Gastroesophageal sphincter (tissue), 3 donors: ENCODE data around the gene PGP.

Source experiments
- EP300 ChIP-seq: sonication (generic); formaldehyde crosslinking; IDR thresholded peaks from one replicate; pipeline ENCODE4 v1.6.1; 2017; ENCODE audit warnings: antibody characterized with exemption, mild to moderate bottlenecking
- POLR2A ChIP-seq, 2 donors: fragments of 450-650 bp; IDR thresholded peaks; one replicate each; pipeline ENCODE4 v1.6.1; 2017; ENCODE audit warnings: antibody characterized with exemption in 2 of 2, mild to moderate bottlenecking in 2 of 2, moderate library complexity in 1 of 2
- POLR2AphosphoS5 ChIP-seq: sonication (generic); formaldehyde crosslinking; IDR thresholded peaks from one replicate; pipeline ENCODE4 v1.6.1; 2017; ENCODE audit warnings: antibody characterized with exemption
- TF ChIP-seq, protein P1 (sequence below), 4 experiments: fragments of 200-600 bp in 2 of 4; fragments of 450-650 bp in 2 of 4; sonication (generic) in 1 of 4; IDR thresholded peaks; one replicate each; pipeline ENCODE4 v1.5.1; 2017 to 2019; ENCODE audit warnings: antibody characterized with exemption in 4 of 4, mild to moderate bottlenecking in 2 of 4, moderate library complexity in 2 of 4

DNA sequence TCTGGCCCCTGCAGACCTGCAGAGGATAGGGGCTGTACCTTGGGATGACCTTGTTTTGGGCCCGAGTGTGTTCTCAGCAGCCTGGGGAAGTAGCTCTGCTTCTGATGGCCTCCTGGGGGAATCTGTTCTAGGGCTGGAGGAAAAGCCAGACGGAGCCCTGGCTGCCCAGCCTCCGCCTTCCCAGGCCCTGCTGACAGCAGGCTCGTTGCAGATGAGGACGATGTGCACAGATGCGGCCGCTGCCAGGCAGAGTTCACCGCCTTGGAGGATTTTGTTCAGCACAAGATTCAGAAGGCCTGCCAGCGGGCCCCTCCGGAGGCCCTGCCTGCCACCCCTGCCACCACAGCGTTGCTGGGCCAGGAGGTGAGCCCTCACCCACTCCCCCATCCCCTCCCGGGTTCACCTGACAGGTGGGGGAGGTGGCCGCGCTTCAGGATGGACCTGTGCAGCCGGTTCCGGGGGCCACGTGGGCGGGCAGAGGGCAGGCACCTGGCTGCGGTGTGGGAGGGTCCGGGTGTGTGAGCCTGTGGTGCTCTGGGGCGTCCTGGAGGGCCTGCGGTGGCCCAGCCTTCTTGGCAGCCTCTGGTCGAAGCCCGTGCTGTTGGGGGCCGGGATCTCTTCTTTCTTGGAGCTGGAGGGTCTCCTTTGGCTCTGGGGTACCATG, 13.7 kb upstream of the PGP start:
- TF ChIP-seq, protein P1, sequence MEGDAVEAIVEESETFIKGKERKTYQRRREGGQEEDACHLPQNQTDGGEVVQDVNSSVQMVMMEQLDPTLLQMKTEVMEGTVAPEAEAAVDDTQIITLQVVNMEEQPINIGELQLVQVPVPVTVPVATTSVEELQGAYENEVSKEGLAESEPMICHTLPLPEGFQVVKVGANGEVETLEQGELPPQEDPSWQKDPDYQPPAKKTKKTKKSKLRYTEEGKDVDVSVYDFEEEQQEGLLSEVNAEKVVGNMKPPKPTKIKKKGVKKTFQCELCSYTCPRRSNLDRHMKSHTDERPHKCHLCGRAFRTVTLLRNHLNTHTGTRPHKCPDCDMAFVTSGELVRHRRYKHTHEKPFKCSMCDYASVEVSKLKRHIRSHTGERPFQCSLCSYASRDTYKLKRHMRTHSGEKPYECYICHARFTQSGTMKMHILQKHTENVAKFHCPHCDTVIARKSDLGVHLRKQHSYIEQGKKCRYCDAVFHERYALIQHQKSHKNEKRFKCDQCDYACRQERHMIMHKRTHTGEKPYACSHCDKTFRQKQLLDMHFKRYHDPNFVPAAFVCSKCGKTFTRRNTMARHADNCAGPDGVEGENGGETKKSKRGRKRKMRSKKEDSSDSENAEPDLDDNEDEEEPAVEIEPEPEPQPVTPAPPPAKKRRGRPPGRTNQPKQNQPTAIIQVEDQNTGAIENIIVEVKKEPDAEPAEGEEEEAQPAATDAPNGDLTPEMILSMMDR (IDR thresholded peaks at IDR 0.05), result no peak
- TF ChIP-seq POLR2A (IDR thresholded peaks at IDR 0.05) (no peak), POLR2AphosphoS5 (no peak), EP300 (no peak)
